Esophagus muscularis mucosa (tissue), 3 donors: ENCODE measurements around the gene MASP1.

ENCODE experiments used
- CTCF ChIP-seq, 3 experiments: fragments of 200-600 bp in 2 of 3; fragments of 450-650 bp in 1 of 3; sonication (generic) in 2 of 3; IDR thresholded peaks; one replicate each; pipeline ENCODE4 v1.5.1; 2017 to 2019; ENCODE audit warnings: antibody characterized with exemption in 3 of 3, mild to moderate bottlenecking in 2 of 3, moderate library complexity in 1 of 3
- POLR2A ChIP-seq: fragments of 450-650 bp; IDR thresholded peaks from one replicate; pipeline ENCODE4 v1.6.1; 2017; ENCODE audit warnings: antibody characterized with exemption, moderate library complexity, mild to moderate bottlenecking, low read depth

DNA sequence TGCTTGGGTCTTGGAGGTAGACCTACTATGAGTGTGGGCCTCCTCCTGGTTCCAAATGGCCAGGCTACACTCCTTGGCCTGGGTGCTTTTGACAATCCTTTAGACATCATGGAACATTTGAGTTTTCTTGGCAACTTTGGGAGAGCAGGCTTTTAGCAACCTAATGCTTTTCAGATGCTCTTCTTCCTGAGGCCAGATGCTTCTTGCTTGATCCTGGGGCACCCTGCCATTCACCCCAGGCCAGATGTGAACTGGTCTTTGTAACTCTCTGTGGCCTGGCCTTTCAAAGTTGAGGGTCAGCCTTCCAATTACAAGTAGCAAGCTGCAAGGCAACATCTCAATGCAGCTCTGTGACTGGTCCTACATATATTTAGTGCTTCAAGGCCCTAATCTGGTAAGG, 53.8 kb downstream of the MASP1 start:
- no peak for TF ChIP-seq CTCF (IDR thresholded peaks at IDR 0.05)
- no peak for TF ChIP-seq POLR2A
